Mesothelial cell of epicardium (in vitro differentiated cells): ENCODE data around the gene RTL1. TPM values are rescaled to one million over a fixed set of nuclear protein-coding genes. Genes with fewer than 3 reads are reported as not detected.

ENCODE experiments used
- DNase-seq, 2 experiments: peaks; one replicate each; pipeline ENCODE4 v3.0.0; 2021; ENCODE audit warnings: low spot score in 2 of 2; ENCODE audit not compliant: unreplicated experiment in 2 of 2
- H3K27ac Mint-ChIP-seq: 2 replicates; pipeline ENCODE4 v1.8.0; 2021; ENCODE audit warnings: mixed read lengths
- H3K27me3 Mint-ChIP-seq: 2 replicates; pipeline ENCODE4 v1.8.0; 2021; ENCODE audit warnings: low read depth, mixed read lengths
- H3K36me3 Mint-ChIP-seq: 2 replicates; pipeline ENCODE4 v1.8.0; 2021; ENCODE audit warnings: mixed read lengths
- H3K4me1 Mint-ChIP-seq: 2 replicates; pipeline ENCODE4 v1.8.0; 2021; ENCODE audit warnings: mixed read lengths
- H3K4me3 Mint-ChIP-seq: 2 replicates; pipeline ENCODE4 v1.8.0; 2021; ENCODE audit warnings: mild to moderate bottlenecking, moderate library complexity, mixed read lengths
- H3K9me3 Mint-ChIP-seq: 2 replicates; pipeline ENCODE4 v1.8.0; 2021; ENCODE audit warnings: mixed read lengths
- CTCF ChIP-seq: fragments of 200-600 bp; sonication (generic); IDR thresholded peaks from one replicate; pipeline ENCODE4 v1.5.0; 2021; ENCODE audit warnings: antibody characterized with exemption; ENCODE audit not compliant: unreplicated experiment
- total RNA-seq: library from RNA; stranded (reverse); gene quantifications from 3 replicates; pipeline ENCODE4 v1.2.1, GENCODE V29; 2021

RTL1 gene
- total RNA-seq, 1 donor from 2014 or later: 9.3 TPM

- Mint-ChIP-seq H3K27ac (no peak overlapping the region), H3K36me3 (no peaks in the 10 kb centered on the region), H3K27me3 (peaks cover 4% of the 10 kb centered on the region), H3K9me3 (no peaks in the 10 kb centered on the region), H3K4me3 (no peak overlapping the region), H3K4me1 (peaks cover 32% of the 10 kb centered on the region)
- TF ChIP-seq CTCF: no peak
- DNase-seq: no peak
Observed at GRCh38 chr14:100836311-100836805, 67.2 kb downstream of the RTL1 start.

- Mint-ChIP-seq H3K9me3 (no peaks in the 10 kb centered on the region), H3K4me3 (no peak overlapping the region), H3K27me3 (peaks cover 4% of the 10 kb centered on the region), H3K36me3 (no peaks in the 10 kb centered on the region), H3K4me1 (peaks cover 36% of the 10 kb centered on the region), H3K27ac (no peak overlapping the region)
- no peak for DNase-seq
- no peak for TF ChIP-seq CTCF
Observed at GRCh38 chr14:100835548-100836310, 67.8 kb downstream of the RTL1 start.

- TF ChIP-seq CTCF: no peak
- no peak overlapping the region for H3K4me3 Mint-ChIP-seq
- DNase-seq: no peak
- peaks cover 4% of the 10 kb centered on the region for H3K27me3 Mint-ChIP-seq
- no peak overlapping the region for H3K27ac Mint-ChIP-seq
- no peaks in the 10 kb centered on the region for H3K9me3 Mint-ChIP-seq
- H3K36me3 Mint-ChIP-seq: no peaks in the 10 kb centered on the region
- H3K4me1 Mint-ChIP-seq: peaks cover 35% of the 10 kb centered on the region
Observed at GRCh38 chr14:100834794-100835547, 68.6 kb downstream of the RTL1 start.

GRCh38 chr14:100834082-100834793 lies 69.3 kb downstream of the RTL1 start:
- H3K4me1 Mint-ChIP-seq: peaks cover 35% of the 10 kb centered on the region
- no peaks in the 10 kb centered on the region for H3K36me3 Mint-ChIP-seq
- no peak overlapping the region for H3K27ac Mint-ChIP-seq

More at GRCh38 chr14:100834082-100834793, 69.3 kb downstream of the RTL1 start:
- no peak for DNase-seq
- H3K9me3 Mint-ChIP-seq: no peaks in the 10 kb centered on the region
- H3K27me3 Mint-ChIP-seq: peaks cover 4% of the 10 kb centered on the region
- H3K4me3 Mint-ChIP-seq: no peak overlapping the region
- no peak for TF ChIP-seq CTCF
